SK-N-MC (cell line): ENCODE results near the gene SV2C.

ENCODE experiments used
- EZH2 ChIP-seq: fragments of 200-600 bp; sonication (generic); IDR thresholded peaks from one replicate; pipeline ENCODE4 v1.6.1; 2017; ENCODE audit warnings: antibody characterized with exemption
- FOXP2 ChIP-seq: optimal IDR thresholded peaks from 2 replicates; pipeline ENCODE3; 2011; ENCODE audit warnings: mild to moderate bottlenecking, moderate library complexity; ENCODE audit not compliant: insufficient read depth; ENCODE audit errors: extremely low read length, control extremely low read depth
- POLR2AphosphoS5 ChIP-seq: IDR thresholded peaks from 2 replicates; pipeline ENCODE4 v1.6.1; 2012; ENCODE audit warnings: mild to moderate bottlenecking, low read depth, low read length, borderline replicate concordance

GRCh38 chr5:76400466-76400865 is 317.3 kb downstream of the SV2C start:
- TF ChIP-seq EZH2 (no peak), POLR2AphosphoS5 (no peak), FOXP2 (no peak)
